Right hindlimb (tissue), 1 donor: ENCODE data around the gene HIVEP3.

Experiments used
- DNase-seq: peaks from one replicate; pipeline ENCODE4 v3.0.0-alpha.2; 2018

The HIVEP3 gene

DNA sequence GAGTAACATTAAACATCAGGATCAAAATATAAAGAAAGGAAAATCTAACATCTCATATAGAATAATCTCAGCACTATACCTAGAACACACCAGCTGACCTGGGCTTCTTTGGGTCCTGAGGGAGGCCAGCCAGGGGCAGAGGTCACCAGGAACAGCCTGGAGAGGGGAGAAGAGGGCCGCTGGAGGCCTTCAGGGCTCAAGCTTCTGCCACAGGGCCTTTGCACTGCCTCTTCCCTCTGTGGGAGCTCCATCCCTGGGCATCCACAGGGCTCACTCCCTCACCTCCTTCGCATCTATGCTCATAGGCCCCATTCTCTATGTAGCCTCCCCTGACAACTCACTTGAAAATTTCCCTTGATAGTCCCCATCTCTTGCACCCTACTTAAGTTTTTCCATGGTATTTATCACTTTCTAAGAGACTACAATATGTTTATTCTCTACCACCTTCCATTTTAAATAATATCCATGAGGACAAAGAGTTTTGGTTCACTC, 73.9 kb downstream of the HIVEP3 start:
- no peak for DNase-seq

DNA sequence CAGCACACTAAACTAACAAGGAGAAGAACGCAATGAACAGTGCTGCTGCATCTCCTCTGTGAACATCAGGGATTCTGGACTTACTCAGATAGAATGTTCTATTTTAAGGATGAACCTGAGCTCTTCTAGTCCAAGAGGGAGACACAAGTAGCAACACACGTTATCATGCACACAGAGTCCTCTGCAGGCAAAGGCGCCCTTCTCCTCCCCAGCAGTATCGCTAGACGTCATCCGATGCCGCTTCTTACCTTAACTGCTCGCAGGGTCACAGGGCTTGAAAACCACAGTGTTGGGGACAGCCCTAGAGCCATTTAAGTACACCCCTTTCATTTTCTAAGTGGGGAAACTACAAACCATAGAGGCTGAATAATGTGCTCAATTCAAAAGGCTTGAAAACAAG, 74.5 kb downstream of the HIVEP3 start:
- no peak for DNase-seq

DNA sequence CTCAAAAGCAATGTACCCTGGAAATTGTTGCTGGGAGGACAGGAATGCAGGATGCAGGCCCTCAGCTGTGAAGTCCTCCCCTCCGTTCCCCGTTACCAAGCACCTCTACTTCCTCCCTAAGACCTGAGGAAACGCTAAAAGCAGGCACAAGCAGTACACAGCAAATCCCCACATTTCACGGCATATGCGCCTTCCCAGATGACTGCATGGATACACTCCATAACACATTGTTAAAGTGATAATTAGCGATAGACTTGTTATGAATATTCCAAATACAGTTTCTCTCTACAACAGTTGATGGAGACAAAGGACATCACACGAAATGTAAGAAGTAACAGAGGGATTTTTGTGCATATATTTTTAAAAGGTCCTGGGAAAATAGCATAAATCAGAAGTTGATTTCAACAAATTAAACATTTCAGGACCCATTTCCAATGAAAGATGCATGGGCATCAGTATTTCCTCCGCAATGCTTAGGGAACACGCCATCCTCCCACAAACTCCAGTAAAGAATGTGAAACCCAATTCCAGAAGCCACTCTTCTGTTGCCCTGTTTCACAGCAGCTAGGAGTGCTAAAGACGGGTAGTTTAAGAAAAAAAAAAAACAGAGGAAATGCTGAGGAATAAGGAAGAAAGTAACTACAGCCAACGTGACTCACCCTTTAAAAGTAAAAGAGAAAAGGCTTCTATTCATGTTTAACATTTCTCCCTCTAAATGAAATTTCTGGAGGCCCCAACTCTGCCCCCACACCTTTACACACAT, 75.5 kb downstream of the HIVEP3 start:
- no peak for DNase-seq

DNA sequence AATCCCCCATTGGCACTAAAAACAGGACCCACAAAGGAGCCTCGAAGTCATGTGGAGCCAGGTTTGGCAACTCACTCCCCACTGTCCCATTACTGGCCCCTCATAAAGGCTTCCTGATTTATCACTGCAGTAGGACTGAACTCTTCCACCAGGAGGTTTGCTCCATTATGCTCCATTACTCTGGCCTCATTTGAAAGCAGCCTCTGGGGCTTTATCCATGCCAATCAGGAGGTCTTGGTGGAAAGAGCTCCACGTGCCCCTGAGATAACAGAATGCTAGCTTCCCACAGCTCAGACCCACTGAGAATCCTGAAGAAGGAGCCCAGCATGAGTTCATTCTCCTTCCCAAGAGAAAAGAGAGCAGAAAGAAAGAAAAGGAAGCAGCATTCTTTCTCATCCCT, 76.4 kb downstream of the HIVEP3 start:
- no peak for DNase-seq

DNA sequence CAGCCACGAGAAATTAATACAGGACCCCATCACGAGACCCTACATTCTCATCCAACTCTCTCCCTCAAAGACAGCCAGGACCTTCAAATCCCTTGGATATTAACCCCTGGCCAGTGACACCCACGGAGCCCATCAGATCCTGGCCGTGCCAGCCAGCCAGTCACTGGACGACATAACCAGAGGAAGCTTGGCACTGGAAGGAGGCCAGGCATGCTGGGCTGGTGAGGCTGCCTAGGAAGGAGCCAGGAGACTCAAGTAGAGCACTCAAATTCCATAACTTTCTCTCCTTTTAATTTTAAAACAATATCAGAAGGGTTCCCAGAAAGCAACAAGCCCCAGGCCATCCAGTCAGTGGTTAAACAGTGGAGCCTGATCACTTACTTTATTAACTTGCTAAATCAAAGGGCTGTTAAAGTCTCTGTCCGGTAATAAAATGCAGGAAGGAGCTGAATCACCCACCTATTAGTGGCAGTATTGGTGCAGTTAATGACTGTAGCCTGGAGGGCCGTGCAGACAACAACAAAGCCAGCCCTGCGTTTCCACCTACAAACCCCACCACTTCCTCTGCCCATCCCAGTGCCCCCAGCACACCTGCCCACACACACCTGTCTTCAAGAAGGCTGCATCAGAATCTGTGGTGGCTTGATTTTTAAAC, 78.0 kb downstream of the HIVEP3 start:
- no peak for DNase-seq

DNA sequence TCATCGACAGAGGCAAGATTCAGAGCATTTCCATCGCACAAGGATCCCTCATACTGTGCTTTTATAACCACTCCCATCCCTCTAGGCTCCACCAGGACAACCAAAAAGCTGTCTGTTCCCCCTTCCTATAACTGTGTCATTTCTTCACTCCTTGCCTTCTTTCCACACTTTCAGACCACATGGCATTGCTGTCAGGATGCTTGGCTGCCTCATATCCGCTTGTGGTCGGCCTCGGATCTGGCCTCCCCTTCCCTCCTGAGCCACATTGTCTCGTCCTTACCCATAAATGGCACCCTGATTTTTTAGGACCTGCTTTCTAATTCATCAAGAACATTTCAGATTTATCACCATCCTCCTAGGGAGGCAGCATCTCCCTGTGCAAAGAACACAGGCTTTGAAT, 80.5 kb downstream of the HIVEP3 start:
- DNase-seq: no peak

DNA sequence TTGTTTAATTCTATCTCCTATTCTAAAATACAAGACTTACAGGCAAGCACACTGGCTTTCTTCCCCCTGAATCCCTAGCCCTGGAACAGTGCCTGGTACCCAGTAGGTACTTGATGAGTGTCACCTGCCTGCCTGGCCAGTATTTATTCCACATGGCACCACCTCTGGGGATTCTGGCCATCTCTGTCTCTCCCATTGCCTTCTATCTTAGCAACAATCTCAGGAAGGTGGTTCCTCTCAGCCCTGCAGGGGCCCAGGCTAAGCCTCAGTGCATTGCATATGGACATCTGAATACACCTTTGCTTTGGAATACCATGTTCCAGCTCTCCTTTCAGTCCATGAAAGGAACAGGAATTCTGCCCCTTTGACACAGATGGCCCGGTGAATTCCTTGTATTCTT, 81.0 kb downstream of the HIVEP3 start:
- no peak for DNase-seq

DNA sequence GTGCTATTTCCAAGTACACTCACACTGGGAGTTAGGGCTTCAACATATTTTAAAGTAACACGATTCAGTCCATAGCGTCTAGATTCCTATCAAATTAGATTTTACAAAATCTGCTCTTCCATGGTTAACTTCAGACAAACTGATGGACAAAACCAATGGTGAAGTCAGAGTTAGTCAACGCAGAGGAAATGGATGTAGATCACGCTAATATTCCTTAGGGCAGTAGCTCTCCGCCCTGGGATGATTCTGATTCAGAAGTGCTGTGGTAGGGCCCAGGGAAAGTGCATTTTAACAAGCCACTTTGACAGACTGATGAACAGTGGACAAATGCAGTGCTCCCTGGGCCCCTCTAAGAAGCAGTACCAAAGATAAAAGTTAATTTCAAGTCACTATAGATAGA, 83.2 kb downstream of the HIVEP3 start:
- no peak for DNase-seq

DNA sequence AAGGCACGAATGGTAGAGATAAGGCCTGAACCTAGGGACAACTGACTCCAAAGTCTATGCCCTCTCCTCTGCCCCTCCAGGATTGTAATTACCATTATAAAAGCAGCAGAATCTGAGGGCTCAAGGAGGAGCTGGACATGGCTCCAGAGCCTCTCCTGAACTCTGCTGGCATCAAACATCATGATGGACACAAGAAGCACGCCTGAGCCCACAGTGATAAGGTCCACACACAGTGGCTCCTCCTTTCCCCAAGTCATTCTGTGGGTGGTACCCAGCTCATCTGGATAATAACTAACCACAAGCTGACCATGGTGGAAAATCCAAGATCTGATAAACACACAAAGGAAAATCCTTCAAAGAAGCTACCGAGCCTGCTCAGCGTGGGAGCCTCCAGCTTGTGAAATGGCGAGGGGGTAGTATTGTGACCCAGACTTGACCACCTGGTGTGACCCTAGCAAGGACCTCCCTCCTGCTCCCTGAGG, 85.2 kb downstream of the HIVEP3 start:
- DNase-seq: no peak

DNA sequence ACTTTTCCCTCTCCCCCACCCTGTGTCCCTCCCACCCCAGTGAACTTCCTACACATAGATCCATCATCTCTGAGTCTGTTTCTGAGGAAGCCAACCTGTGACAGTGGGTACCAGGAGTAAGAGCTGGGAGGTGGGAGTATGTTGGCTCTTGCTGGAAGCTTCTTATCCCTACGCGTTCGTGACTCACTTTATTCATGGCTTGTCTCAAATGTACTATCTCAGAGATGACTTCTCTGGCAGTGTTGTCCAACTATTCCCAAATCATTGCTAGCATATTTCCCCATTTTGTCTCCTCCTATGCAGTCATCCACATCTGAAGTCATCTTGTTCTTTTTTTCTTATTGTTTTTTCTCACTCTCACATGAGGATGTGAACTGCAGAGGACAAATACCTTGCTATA, 88.0 kb downstream of the HIVEP3 start:
- no peak for DNase-seq

DNA sequence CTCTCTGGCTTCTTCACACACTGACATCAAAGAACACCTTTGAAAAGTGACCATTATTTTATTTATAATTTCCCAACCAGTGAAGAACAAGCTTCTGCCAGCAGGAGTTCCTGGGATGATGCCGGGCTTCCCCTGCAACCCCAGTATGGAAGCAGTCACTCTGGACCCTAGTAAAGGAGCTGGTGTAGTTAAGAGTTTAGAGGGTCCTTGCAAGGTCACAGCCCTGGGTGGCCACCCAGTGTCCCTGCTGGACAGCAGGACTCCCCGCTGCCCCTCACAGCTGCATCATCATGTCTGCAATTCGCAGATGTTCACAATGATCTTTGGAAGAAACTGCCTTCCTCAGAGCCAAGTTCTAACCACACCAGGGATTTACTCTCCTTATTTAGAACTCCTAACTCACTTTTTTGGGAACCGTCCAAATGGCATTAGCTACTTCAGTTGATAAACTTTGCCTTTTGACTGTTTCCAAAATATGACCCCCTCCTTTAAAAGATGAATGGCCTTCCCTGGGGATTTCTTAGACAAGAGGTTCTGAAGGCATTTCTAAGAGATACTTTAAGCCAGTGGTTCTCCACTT, 90.6 kb downstream of the HIVEP3 start:
- peak; percentile 46 for DNase-seq

DNA sequence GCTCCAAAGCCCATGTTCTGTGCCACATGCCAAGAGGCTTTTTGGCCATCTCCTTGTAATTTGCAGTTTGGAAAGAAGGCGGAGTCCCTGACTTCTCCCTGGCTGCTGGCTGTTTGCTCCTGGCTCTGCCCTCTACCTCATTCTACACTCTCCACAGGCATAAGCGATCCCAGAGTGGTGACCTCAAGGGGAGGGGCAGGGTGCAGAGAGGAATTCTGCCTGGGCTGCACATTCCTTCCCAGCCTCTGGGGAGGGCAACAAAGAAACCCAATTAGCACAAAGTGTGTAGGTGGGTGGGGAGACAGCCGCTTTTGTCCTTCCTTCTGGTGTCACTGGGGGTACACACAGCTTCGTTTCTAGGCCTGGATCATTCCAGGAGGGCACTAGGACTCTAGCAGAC, 95.3 kb downstream of the HIVEP3 start:
- DNase-seq: peak; percentile 21

DNA sequence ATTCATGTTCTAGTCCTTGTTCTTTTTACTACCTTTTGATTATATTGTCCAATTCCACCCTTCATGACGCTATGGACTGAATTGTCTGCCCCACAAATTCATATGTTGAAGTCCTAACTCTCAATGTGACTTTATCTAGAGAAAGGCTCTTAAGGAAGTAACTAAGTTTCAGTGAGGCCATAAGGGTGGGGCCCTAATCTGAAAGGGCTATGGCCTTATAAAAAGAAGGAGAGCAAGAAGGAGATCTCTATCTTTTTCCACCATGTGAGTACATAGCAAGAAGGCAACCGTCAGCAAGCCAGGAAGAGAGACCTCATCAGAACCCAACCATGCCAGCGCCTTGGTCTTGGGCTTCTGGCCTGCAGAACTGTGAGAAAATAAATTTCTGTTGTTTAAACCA, 95.9 kb downstream of the HIVEP3 start:
- DNase-seq: no peak

DNA sequence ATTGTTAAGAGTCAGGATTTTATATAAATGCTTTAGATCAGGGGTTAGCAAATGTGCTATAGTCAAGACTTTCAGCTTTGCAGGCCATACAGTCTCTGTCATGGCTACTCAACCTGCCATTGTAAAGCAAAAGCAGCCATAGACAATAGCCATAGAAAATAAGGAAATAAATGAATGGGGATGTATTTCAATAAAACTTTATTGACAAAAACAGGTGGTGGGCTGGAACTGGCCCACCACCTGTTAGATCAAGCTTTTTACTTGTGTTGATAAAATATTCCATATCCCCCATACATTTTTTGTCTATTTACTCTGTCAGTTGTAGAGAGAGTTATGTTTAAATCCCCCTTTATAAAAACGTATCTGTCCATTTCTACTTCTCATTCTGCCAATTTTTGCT, 98.9 kb downstream of the HIVEP3 start:
- DNase-seq: no peak

DNA sequence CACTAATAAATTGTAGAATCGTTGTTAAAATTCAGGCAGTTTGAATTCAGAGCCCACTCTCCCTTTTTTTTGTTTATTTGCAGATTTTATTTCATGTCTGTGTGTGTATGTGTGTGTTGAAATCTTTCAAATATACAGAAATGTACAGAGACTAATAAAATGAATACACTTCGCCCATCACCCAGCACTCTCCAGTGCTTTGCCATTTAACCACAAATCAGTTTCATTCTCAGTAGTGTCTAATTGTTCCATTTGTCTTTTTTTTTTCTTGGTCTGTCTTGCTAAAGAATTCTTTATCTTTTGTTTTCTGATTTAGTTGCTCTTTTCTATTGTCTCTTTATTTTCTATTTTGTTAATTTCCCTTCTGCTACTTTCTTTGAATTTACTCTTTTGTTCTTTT, 99.7 kb downstream of the HIVEP3 start:
- DNase-seq: no peak

DNA sequence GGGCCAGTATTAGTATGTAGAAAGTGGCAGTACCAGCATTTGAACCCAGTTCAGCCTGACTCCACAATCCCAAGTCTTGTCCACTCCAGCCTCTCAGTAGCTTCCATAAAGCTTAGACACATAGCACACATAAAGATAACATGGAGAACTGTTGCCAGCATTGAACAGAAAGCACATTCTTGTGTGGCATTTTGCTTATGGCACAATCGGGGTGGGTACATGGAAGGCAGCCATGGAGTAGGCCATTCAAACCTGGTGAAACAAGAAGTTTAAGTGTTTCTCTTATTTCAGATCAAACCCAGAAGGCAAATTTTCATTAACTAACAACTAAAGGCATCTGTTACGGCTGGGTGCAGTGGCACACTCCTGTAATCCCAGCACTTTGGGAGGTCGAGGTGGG, 102.7 kb downstream of the HIVEP3 start:
- no peak for DNase-seq

DNA sequence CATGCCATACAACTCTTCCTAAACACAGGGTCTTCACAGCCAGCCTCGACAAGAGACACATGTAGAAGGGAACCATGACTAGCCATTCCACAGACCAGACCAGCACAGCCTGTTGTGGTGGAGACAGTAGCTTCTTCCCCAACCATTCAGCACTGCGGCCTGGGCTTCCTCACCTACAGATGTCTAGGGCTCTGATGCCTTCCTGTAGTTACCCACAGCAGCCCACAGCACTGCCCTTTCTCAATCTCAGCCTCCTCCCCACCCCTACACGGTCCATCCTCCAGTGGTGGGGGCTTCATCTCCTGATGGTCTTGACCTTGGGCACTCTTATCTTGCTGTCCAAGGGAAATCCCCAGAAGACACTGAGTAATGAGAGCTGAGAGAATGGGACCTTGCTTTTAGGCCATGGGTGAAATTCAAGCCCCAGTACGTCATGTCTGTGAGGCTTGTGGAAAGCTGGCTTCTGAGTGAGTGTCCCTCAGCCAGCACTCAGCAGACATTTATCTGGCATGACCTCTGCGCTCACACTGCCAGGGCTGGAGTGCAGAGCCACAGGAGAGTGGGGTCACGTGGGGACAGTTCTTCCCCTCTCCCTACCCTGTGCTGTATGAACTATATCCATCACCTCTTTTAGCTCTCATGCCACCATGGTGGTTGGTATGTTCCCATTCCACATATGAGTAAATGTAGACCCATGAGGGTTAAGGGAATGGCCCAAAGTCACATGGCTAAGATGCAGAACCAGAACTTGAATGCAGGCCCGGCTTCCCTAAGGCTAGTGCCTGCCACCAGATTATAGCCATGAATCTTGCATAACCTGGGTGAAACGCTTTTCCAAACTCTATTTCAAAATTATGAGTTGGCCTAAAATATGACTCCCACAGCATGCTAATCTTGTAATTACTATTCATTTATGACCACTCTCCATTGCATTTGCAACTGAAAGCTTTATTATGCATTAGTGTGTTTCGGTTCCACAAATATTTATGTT, 104.7 kb downstream of the HIVEP3 start:
- DNase-seq: no peak

DNA sequence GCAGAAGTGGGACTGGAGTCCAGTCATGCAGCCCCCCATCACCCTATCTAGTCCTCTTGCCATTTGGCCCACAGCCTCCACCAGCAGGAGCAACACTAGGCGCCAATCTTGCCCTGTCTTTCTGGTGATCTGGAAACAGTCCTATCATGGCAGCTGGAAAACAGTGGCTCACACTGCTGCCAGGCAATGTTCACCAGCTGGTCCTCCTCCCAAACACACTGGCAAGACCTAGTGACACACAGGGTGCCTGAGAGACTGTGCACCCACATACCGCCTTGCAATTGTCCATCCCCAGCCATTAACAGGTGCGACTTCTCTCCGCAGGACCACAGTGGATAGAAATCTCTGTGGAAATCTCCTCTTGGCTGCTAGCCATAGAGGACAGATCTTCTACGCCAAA, 105.5 kb downstream of the HIVEP3 start:
- no peak for DNase-seq

DNA sequence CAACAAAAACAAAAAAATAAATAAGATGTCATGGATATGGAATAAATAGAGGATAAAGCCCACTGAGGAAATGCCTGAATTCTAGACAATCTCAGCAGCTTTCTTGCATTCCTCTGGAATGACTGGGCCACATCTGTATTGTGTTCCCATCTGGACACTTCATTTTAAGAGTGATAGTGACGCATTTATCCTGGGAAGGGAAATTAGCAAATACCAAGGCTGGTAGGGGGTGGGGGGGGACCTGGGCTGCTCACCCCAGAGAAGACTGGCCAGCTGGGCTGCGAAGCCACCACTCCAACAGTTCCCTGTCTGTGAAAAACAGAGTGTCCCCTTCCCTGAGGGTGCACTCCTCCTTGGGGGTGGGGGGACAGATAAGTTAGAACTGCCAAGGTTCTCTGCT, 106.3 kb downstream of the HIVEP3 start:
- DNase-seq: no peak

DNA sequence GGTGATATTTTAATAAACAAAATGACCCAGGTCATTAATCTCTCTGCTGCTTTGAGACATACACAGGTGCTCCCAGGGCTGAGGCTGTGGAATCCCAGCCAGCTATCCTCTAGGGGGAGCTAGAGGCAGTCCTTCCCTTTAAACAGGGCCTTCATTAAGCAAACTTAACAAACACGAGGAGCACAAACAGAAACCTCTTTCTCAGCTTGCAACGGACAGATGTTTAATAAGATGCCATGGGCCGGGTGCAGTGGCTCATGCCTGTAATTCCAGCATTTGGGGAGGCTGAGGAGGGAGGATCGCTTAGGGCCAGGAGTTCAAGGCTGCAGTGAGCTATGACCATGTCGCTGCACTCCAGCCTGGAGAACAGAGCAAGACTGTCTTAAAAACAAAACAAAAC, 106.7 kb downstream of the HIVEP3 start:
- no peak for DNase-seq

DNA sequence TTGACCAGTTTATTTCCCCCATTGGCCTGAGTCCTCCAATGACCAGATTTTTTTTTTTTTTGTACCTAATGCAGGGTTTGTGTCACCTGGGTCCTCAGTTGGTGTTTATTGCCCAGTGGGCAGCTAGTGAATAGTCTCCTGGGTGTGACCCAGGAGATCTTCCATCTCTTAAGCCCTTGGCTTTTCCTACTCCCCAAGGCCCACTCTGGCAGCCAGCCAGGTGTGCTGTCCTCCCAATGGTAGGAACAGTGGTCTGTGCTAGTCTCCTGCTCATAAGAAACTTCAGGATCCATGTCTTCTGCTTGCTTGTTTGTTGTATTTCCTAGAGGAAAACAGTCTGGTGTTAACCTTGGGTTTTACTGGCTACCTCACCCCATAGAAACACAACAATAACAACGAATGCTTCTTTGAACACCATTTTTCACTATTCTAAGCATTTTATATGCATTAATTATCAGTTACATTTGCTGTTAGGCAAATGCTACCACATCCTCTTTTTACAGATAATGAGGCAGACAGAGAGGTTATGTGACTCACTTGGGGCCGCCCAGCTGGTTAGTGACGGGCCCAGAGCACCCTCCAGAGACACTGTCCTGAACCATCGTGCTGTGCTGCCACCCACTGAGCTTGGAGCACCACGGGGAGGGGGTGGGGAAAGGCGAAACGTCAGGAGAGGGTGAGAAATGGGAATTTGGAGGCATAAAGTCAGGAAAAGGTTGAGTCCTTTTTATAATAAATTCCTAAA, 107.5 kb downstream of the HIVEP3 start:
- DNase-seq: no peak

DNA sequence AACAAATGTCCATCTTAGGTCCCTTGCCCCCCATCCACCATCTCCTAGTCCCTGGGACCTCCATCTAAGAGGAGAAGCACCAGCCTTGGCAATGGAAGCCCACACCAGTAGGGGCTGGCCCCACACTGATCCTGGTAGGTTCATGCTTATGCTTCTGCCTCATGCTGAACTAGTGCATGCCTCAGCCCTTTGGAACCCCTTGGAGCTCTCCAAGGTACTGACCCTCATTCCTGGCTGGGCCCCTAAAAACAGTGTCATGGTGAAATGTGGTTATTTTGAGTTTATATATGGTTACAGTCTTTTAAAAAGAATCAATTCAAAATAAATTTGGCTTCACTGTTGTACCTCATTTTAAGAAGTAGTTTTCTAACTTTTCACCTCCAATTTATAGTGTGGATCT, 108.3 kb downstream of the HIVEP3 start:
- DNase-seq: peak; percentile 54
